Nephron progenitor cell (in vitro differentiated cells): ENCODE data around the gene NMNAT2.
A peak's percentile ranks its signal among the peaks of the same experiment; 100 is the strongest.

ENCODE experiments used
- DNase-seq: peaks from one replicate; pipeline ENCODE4 v3.0.0; 2021
- H3K27ac Mint-ChIP-seq: 2 replicates; pipeline ENCODE4 v1.8.0; 2021; ENCODE audit warnings: mild to moderate bottlenecking, moderate library complexity, mixed read lengths
- H3K27me3 Mint-ChIP-seq: 2 replicates; pipeline ENCODE4 v1.8.0; 2021; ENCODE audit warnings: mild to moderate bottlenecking, low read depth, mixed read lengths; ENCODE audit not compliant: poor library complexity
- H3K36me3 Mint-ChIP-seq: 2 replicates; pipeline ENCODE4 v1.8.0; 2021; ENCODE audit warnings: low read depth, mixed read lengths
- H3K4me1 Mint-ChIP-seq: 2 replicates; pipeline ENCODE4 v1.8.0; 2021; ENCODE audit warnings: mixed read lengths
- H3K4me3 Mint-ChIP-seq: 2 replicates; pipeline ENCODE4 v1.8.0; 2021; ENCODE audit warnings: mild to moderate bottlenecking, moderate library complexity, mixed read lengths
- H3K9me3 Mint-ChIP-seq: 2 replicates; pipeline ENCODE4 v1.8.0; 2021; ENCODE audit warnings: mild to moderate bottlenecking, moderate library complexity, mixed read lengths
- CTCF ChIP-seq: fragments of 200-600 bp; sonication (generic); IDR thresholded peaks from 2 replicates; pipeline ENCODE4 v1.5.0; 2021; ENCODE audit warnings: antibody characterized with exemption

NMNAT2 gene

GRCh38 chr1:183235503-183235902 lies 182.7 kb downstream of the NMNAT2 start:
- H3K4me3 Mint-ChIP-seq = peak overlapping the region; percentile 56
- TF ChIP-seq CTCF = no peak
- H3K4me1 Mint-ChIP-seq = peaks cover 65% of the 10 kb centered on the region
- H3K27me3 Mint-ChIP-seq = no peaks in the 10 kb centered on the region
- H3K9me3 Mint-ChIP-seq = no peaks in the 10 kb centered on the region
- H3K36me3 Mint-ChIP-seq = peaks cover 24% of the 10 kb centered on the region
- peak overlapping the region; percentile 97 for H3K27ac Mint-ChIP-seq
- DNase-seq = no peak

- H3K27me3 Mint-ChIP-seq = no peaks in the 10 kb centered on the region
- DNase-seq = peak; percentile 61
- H3K4me3 Mint-ChIP-seq = peak overlapping the region; percentile 56
- no peaks in the 10 kb centered on the region for H3K9me3 Mint-ChIP-seq
- peaks cover 65% of the 10 kb centered on the region for H3K4me1 Mint-ChIP-seq
- peaks cover 19% of the 10 kb centered on the region for H3K36me3 Mint-ChIP-seq
- peak overlapping the region; percentile 97 for H3K27ac Mint-ChIP-seq
- TF ChIP-seq CTCF = peak; percentile 78
Observed at GRCh38 chr1:183234660-183235476, 183.3 kb downstream of the NMNAT2 start.

- no peak overlapping the region for H3K4me3 Mint-ChIP-seq
- peaks cover 6% of the 10 kb centered on the region for H3K36me3 Mint-ChIP-seq
- no peaks in the 10 kb centered on the region for H3K27me3 Mint-ChIP-seq
- peaks cover 53% of the 10 kb centered on the region for H3K4me1 Mint-ChIP-seq
- H3K9me3 Mint-ChIP-seq = no peaks in the 10 kb centered on the region
- no peak for TF ChIP-seq CTCF
- H3K27ac Mint-ChIP-seq = peak overlapping the region; percentile 62
- DNase-seq = no peak
Observed at GRCh38 chr1:183233113-183233512, 185.1 kb downstream of the NMNAT2 start.

GRCh38 chr1:183231545-183231944 lies 186.6 kb downstream of the NMNAT2 start:
- Mint-ChIP-seq H3K4me3 (no peak overlapping the region), H3K4me1 (peaks cover 45% of the 10 kb centered on the region), H3K27ac (no peak overlapping the region), H3K36me3 (no peaks in the 10 kb centered on the region), H3K27me3 (no peaks in the 10 kb centered on the region), H3K9me3 (no peaks in the 10 kb centered on the region)
- TF ChIP-seq CTCF = no peak
- DNase-seq = no peak

- TF ChIP-seq CTCF = no peak
- Mint-ChIP-seq H3K4me3 (no peak overlapping the region), H3K27me3 (no peaks in the 10 kb centered on the region), H3K9me3 (no peaks in the 10 kb centered on the region), H3K36me3 (no peaks in the 10 kb centered on the region), H3K4me1 (peaks cover 34% of the 10 kb centered on the region), H3K27ac (no peak overlapping the region)
- no peak for DNase-seq
Observed at GRCh38 chr1:183230413-183230812, 187.8 kb downstream of the NMNAT2 start.
